Activated naive CD8-positive, alpha-beta T cell treated with anti-CD3 and anti-CD28 coated beads, Interleukin-2, amount 50 U/mL, for 24 hours (primary cell): ENCODE results near the gene RAD51B.
A peak's percentile ranks its signal among the peaks of the same experiment; 100 is the strongest.

Source experiments
- ATAC-seq: fragments of 150-1000 bp; cut with Tn5 transposase; one replicate; pipeline ENCODE4 v1.10.0; 2021
- DNase-seq: peaks from one replicate; pipeline ENCODE4 v3.0.0; 2021
- H3K27ac Mint-ChIP-seq: one replicate; pipeline ENCODE4 v1.8.0; 2021; ENCODE audit warnings: mild to moderate bottlenecking, mixed read lengths
- H3K27me3 Mint-ChIP-seq: one replicate; pipeline ENCODE4 v1.8.0; 2021; ENCODE audit warnings: mixed read lengths
- H3K36me3 Mint-ChIP-seq: one replicate; pipeline ENCODE4 v1.8.0; 2021; ENCODE audit warnings: low read depth, mixed read lengths
- H3K4me1 Mint-ChIP-seq: one replicate; pipeline ENCODE4 v1.8.0; 2021; ENCODE audit warnings: mixed read lengths
- H3K4me3 Mint-ChIP-seq: one replicate; pipeline ENCODE4 v1.8.0; 2021; ENCODE audit warnings: mild to moderate bottlenecking, moderate library complexity, mixed read lengths
- H3K9me3 Mint-ChIP-seq: one replicate; pipeline ENCODE4 v1.8.0; 2021; ENCODE audit warnings: mixed read lengths

RAD51B gene

DNA sequence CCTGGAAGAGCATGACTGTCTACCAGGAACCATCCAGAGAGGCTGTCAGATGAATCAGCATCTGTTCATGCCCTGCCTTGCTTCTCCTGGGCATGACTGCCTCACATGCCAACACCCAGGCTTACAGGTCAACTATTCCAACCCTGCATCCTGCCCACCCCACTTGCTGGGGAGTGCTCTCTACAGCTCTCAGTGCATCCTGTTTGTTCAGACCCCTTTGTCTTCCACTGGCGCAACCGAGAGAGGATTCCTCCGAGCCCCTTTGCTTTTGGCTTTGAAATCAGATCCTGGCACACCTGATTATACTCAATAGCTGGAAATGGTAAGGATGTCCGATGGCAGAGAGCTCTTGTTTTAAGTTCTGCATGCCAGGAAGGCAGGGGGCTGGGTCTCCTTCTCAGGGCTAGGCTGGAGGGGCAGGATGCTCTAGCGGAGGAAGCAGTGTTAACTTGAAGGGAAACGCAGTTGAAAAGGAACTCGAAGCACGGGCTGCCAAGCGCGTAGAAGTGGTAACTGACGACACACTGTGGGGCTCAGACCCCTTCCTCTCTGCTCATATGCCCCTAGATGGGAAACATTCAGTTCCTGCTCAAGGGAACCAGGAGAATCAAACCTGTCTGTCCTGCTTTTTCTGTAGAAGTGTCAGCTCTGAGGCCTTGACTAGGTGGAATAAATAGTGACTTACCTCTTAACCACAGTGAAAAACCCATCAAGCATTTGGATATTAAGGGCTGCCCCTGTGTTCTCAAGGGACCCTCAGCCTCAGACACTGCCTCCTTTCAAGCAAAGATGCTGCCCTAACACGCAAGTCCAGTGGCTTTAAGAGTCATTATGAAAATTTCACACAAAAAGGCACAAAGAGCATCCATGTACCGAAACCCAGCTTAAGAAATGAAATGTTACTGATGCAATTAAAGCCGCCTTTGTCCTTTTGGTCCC is 675.8 kb downstream of the RAD51B start:
- Mint-ChIP-seq H3K4me3 (no peak overlapping the region), H3K27me3 (no peaks in the 10 kb centered on the region), H3K9me3 (no peaks in the 10 kb centered on the region), H3K36me3 (no peaks in the 10 kb centered on the region), H3K27ac (peak overlapping the region; percentile 29), H3K4me1 (peaks cover 37% of the 10 kb centered on the region)
- DNase-seq: no peak
- peak; percentile 54 for ATAC-seq

DNA sequence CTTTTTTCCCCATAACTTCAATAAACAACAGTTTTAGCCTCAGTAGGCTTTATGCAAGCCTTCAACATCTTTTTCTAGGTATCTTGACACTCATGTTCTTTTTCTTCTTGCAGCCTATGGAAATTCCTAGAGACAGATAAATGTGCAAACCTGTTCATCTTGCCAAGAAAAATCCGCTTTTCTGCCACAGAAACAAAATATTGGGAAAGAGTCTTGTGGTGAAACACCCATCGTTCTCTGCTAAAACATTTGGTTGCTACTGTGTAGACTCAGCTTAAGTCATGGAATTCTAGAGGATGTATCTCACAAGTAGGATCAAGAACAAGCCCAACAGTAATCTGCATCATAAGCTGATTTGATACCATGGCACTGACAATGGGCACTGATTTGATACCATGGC is 677.4 kb downstream of the RAD51B start:
- ATAC-seq (no peak), DNase-seq (no peak)
- Mint-ChIP-seq H3K4me1 (peaks cover 46% of the 10 kb centered on the region), H3K27ac (no peak overlapping the region), H3K36me3 (no peaks in the 10 kb centered on the region), H3K27me3 (no peaks in the 10 kb centered on the region), H3K4me3 (no peak overlapping the region), H3K9me3 (no peaks in the 10 kb centered on the region)

DNA sequence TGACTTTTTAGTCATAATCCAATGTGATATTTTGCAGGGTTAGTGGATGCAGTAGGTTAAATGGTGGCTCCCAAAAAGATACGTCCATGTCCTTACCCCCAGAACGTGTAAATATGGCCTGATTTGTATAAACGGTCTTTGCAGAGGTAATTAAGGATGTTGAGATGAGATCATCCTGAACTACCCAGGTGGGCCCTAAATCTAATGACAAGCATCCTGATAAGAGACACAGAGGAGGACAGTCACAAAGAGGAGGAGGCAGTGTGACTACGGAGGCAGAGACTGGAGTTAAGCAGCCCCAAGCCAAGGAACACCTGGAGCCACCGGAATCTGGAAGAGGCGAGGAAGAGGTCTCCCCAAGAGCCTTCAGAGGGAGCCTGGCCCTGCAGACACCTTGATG is 679.9 kb downstream of the RAD51B start:
- no peak overlapping the region for H3K4me3 Mint-ChIP-seq
- no peaks in the 10 kb centered on the region for H3K9me3 Mint-ChIP-seq
- no peak for DNase-seq
- no peak overlapping the region for H3K27ac Mint-ChIP-seq
- H3K27me3 Mint-ChIP-seq: no peaks in the 10 kb centered on the region
- H3K4me1 Mint-ChIP-seq: peaks cover 54% of the 10 kb centered on the region
- ATAC-seq: no peak
- no peaks in the 10 kb centered on the region for H3K36me3 Mint-ChIP-seq

DNA sequence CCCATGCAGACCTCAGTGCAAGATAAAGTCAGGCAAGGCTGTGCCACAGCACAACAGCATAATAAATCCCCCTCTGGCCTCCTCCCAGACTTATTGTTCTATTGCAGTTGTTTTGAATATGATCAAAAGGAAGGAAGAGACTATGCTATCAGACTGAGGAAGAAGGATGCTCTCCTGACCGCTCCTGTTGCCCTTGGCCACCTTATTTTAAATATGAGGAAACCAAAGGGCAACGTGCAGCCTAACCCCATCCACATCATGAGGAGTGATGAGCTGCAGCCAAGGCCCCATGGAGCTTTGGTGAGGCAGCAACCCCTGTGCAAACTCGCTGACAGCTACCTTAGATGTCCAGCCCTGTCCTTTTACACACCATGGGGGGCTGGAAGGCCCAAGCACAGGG is 681.6 kb downstream of the RAD51B start:
- no peaks in the 10 kb centered on the region for H3K27me3 Mint-ChIP-seq
- H3K27ac Mint-ChIP-seq: no peak overlapping the region
- no peak for ATAC-seq
- H3K9me3 Mint-ChIP-seq: no peaks in the 10 kb centered on the region
- H3K4me3 Mint-ChIP-seq: no peak overlapping the region
- no peaks in the 10 kb centered on the region for H3K36me3 Mint-ChIP-seq
- peaks cover 51% of the 10 kb centered on the region for H3K4me1 Mint-ChIP-seq
- no peak for DNase-seq

DNA sequence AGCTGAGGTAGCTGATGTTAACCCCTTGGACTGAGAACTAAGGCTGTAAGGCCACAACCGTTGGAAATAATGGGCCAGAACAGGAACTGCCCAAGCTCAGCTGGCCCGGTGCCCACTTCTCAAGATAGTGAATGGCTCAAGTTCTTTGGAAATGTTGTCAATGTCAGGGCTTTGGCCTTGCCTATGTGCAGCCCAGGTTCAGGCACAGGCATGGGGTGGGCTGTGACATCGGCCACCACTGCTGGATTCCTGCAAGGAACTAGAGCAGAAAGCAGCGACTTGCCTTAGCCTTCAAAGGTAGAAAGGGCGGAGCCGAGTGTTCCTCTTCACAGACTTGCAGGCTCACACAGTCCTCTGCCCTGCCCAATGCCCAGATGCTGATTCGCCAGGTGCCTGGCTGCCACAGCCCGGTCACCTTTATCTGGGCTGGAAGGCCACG is 682.1 kb downstream of the RAD51B start:
- Mint-ChIP-seq H3K4me1 (peaks cover 51% of the 10 kb centered on the region), H3K27me3 (no peaks in the 10 kb centered on the region), H3K36me3 (no peaks in the 10 kb centered on the region), H3K4me3 (no peak overlapping the region), H3K9me3 (no peaks in the 10 kb centered on the region), H3K27ac (no peak overlapping the region)
- DNase-seq (no peak), ATAC-seq (no peak)

DNA sequence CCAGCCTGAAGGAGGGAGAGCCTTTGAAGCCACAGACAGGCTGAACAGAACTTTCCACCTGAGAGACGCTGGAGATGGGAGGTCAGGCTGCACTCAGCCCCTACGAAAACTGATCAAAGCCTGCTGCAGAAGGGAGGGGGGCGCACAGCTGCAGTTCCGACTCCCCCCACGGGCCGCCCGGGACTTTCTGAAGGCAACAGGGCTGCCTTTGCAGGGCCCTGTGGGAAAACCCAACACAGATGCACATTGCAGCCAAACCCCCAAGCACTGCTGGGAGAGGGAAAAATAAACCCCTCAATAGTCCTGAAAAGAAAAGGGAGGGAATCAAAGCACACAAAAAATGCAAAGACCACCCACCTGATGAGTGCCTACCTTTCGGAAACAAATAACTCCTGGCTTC is 682.7 kb downstream of the RAD51B start:
- Mint-ChIP-seq H3K4me3 (no peak overlapping the region), H3K4me1 (peaks cover 57% of the 10 kb centered on the region), H3K27me3 (no peaks in the 10 kb centered on the region), H3K36me3 (no peaks in the 10 kb centered on the region), H3K9me3 (no peaks in the 10 kb centered on the region), H3K27ac (no peak overlapping the region)
- ATAC-seq (no peak), DNase-seq (no peak)

DNA sequence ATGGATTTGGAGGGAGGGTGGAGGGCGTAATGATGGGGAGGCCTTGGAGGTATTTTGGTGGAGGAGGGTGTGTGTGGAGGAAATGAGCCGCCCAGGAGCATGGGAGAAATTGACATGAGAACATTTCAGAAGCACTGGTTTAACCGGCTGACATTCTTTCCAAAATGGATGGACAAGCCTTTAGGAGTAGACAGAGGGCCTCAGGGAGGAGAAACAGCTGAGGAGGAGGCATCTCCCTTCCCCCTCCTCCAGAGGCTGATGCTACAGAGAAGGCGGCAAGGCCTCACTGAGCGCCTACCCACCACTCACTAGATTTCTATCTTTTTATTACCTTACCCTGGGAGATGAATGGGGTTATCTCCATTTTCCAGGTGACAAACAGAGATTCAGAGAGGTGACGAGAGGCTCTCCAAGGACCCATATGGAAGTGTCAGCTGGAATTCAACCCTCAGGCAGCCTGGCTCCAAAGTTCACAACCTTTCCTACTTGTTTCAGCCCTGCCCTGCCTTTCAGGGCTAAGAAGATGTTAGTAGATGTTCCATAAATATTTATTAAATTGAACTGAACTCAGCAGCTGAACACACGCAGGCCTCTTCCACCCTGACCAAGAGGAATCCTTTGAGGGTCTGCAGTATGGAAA is 683.7 kb downstream of the RAD51B start:
- H3K4me1 Mint-ChIP-seq: peaks cover 68% of the 10 kb centered on the region
- H3K4me3 Mint-ChIP-seq: no peak overlapping the region
- H3K27me3 Mint-ChIP-seq: no peaks in the 10 kb centered on the region
- no peaks in the 10 kb centered on the region for H3K9me3 Mint-ChIP-seq
- no peak for ATAC-seq
- no peak for DNase-seq
- no peaks in the 10 kb centered on the region for H3K36me3 Mint-ChIP-seq
- no peak overlapping the region for H3K27ac Mint-ChIP-seq

DNA sequence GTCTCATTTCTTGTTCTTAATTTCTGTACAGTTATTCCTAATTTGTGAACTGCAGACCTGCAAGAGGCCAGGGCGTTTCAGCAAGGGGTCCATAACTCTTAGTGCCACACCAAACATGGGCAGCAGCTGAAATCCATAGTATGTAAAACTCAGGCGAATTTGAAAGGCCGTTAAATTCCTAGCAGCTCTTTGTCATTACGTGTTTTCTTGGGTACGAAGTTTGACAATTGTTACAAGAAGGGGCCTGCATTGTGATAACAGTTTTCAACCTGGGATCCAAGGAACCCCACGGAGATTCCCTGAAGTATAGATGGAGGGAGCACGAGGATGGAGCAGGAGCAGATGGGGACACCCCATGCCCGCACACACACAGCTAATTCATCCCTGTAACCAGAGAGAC is 685.3 kb downstream of the RAD51B start:
- Mint-ChIP-seq H3K4me3 (no peak overlapping the region), H3K27ac (no peak overlapping the region), H3K9me3 (no peaks in the 10 kb centered on the region), H3K4me1 (peaks cover 68% of the 10 kb centered on the region), H3K36me3 (no peaks in the 10 kb centered on the region), H3K27me3 (no peaks in the 10 kb centered on the region)
- ATAC-seq: no peak
- DNase-seq: no peak

DNA sequence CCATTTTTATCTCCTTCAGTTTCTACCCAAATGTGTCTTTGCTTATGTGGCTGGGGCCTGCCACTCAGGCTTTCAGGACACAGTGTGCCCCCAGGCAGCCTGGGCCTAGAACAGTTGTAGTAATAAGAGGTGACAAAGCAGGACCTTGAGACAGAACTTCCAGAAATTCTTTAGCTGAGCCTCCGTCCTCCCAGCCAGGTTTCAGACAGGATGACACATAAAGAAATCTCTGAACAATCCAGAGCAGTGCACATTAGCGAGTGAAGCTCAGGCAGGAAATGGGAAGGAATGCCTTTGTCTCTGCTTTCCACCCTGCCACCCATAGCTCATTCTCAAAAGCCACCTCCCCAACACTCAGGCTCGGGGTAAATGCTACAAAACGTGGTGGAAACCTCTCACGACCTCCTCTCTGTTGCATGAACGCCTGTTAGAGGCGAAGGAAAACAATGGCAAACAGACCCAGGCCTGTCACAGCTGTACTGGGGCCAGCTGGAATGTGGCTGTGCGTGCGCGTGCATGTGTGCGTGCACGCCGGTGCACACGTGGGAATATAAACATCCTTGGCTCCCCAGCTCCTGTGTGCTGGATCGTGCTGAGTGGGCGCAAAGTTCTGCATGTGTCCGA is 686.6 kb downstream of the RAD51B start:
- no peaks in the 10 kb centered on the region for H3K36me3 Mint-ChIP-seq
- H3K4me1 Mint-ChIP-seq: peaks cover 66% of the 10 kb centered on the region
- no peaks in the 10 kb centered on the region for H3K9me3 Mint-ChIP-seq
- peak overlapping the region; percentile 46 for H3K4me3 Mint-ChIP-seq
- DNase-seq (no peak), ATAC-seq (peak; percentile 11)
- H3K27ac Mint-ChIP-seq: peak overlapping the region; percentile 67
- no peaks in the 10 kb centered on the region for H3K27me3 Mint-ChIP-seq

DNA sequence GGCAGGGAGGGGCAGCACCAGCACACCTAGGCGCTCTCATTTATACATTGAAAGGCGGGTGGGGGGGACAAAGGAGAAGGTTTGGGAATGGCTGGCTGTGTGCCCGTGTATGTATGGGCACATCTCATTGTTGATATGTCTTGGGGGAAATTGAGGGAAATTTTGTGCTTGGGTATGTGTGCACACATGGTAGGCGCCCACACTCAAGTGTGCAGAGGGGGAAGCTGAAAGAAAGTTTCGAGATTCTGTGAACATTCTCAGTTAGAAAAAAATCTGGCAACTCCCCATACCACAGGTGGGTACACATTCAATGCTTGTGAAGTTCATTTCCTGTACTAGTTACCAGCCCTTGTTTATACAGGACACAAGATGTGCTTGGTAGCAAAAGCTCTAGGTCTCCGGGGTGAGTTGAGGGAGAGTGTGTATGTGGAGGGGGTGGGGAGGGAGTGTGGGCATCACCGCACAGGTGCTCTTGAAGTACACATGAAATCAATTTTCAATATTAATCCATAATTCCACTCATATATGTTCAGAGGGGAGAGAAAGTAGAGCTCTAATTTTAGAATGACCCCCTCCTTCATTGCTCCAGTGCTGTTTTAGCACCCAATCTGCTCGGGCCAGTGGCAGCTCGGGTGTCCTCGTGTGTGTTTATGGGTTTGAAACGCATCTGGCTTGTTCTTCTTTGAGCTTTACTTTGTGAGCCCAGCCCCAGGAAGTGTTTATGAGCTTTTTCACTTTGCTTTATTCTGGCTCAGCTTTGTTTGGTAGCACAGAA is 687.3 kb downstream of the RAD51B start:
- H3K4me3 Mint-ChIP-seq: peak overlapping the region; percentile 46
- DNase-seq (no peak), ATAC-seq (peak; percentile 66)
- H3K36me3 Mint-ChIP-seq: no peaks in the 10 kb centered on the region
- H3K9me3 Mint-ChIP-seq: no peaks in the 10 kb centered on the region
- peak overlapping the region; percentile 67 for H3K27ac Mint-ChIP-seq
- peaks cover 63% of the 10 kb centered on the region for H3K4me1 Mint-ChIP-seq
- no peaks in the 10 kb centered on the region for H3K27me3 Mint-ChIP-seq

DNA sequence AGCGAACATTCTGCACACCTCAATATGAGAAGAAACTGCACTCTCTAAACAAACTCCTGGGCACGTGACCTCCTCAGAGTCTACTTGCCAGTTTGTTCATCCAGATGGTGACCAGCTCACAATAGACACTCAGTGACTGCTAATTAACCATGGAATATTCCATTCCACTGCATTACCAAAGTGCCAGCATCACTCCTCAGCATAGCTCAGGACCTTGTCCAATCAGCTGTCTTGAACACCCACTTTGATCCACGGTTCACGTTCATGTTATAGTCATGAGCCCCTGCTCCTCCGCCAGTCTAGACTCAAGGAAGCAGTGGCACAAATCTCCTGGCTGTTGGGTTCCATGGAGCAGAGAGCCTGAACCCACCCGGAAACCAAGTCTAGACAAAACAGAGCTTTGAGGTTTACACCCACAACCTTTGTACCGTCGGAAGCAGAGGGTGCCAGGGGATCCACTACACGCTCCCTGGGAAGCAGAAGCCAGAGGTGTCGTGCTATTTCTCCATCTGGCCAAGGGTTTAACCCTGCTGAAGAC is 688.0 kb downstream of the RAD51B start:
- ATAC-seq (no peak), DNase-seq (no peak)
- Mint-ChIP-seq H3K27ac (peak overlapping the region; percentile 67), H3K27me3 (no peaks in the 10 kb centered on the region), H3K4me1 (peaks cover 62% of the 10 kb centered on the region), H3K9me3 (no peaks in the 10 kb centered on the region), H3K4me3 (no peak overlapping the region), H3K36me3 (no peaks in the 10 kb centered on the region)

DNA sequence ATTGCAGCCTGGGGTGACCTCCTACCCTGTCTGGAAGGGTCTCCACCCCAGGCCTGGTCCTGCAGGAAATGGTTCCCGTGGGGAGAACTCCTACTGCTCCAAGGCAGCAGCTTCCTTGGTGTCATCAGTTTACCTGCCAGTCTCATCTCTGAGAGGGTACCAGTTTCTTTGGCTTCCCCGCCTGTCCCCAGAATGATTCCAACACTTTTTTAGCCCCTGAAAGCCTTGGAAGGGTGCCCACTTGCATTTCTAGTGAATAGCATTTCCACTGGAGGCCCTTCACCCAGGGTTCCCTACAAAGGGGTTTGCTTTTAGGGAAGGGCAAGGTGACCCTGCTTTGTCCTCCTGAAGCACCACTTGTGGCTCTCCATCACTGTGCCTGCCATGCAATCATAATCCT is 689.0 kb downstream of the RAD51B start:
- Mint-ChIP-seq H3K27me3 (no peaks in the 10 kb centered on the region), H3K9me3 (no peaks in the 10 kb centered on the region), H3K27ac (no peak overlapping the region), H3K36me3 (no peaks in the 10 kb centered on the region), H3K4me3 (no peak overlapping the region), H3K4me1 (peaks cover 66% of the 10 kb centered on the region)
- DNase-seq: no peak
- no peak for ATAC-seq

DNA sequence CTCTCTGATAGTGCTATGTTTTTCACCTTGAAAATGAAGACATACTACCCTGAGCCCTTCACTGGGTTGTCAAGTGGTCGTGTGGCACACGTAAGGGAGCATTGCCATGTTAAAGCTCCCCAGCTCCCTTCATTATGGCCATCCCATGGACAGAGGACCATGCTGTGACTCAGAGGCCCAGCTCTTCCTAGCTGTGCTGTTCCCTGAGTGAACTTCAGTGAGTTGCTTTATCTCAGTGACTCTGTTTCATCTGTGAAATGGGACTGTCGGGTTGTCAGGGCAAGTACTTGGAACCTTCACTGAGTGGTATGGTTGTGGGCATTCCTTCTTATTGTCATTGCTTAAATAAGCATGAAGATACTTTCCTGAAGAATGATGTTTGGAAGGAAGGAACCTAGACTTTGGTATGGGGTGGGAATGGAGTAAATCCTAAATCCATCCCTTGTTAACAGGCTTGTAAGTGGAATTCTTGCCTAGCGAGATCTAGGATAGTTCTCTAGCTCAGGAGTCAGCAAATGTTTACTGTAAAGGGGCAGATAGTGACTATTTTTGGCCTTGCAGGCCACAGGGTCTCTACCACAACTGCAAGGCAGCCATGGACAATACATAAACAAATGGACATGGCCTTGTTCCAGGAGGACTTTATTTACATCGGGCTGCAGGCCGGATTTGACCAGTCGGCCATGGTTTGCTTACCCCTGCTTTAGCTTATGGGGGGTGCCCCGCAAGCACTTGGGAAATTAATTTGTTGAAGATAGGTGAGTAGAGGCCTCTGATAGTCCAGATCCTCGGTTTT is 689.8 kb downstream of the RAD51B start:
- no peaks in the 10 kb centered on the region for H3K27me3 Mint-ChIP-seq
- no peak overlapping the region for H3K4me3 Mint-ChIP-seq
- H3K9me3 Mint-ChIP-seq: no peaks in the 10 kb centered on the region
- DNase-seq: no peak
- H3K27ac Mint-ChIP-seq: no peak overlapping the region
- no peaks in the 10 kb centered on the region for H3K36me3 Mint-ChIP-seq
- no peak for ATAC-seq
- H3K4me1 Mint-ChIP-seq: peaks cover 66% of the 10 kb centered on the region
